Renal pelvis (tissue), 4 donors: ENCODE data around the gene EFCAB13. TPM values are rescaled to one million over a fixed set of nuclear protein-coding genes. Genes with fewer than 3 reads are reported as not detected.
A peak's percentile ranks its signal among the peaks of the same experiment; 100 is the strongest.

Experiments used
- DNase-seq: peaks from one replicate; pipeline ENCODE4 v3.0.0-alpha.2; 2013
- polyA plus RNA-seq, 3 donors: library from polyadenylated mRNA; unstranded; fragments of 120-200 nt; gene quantifications; one replicate each; pipeline ENCODE4 v1.2.1, GENCODE V29; 2013; ENCODE audit not compliant: insufficient read length in 3 of 3

EFCAB13 gene
- polyA plus RNA-seq, 3 donors = 4.2 to 14.3 (median 12.3) TPM

DNA sequence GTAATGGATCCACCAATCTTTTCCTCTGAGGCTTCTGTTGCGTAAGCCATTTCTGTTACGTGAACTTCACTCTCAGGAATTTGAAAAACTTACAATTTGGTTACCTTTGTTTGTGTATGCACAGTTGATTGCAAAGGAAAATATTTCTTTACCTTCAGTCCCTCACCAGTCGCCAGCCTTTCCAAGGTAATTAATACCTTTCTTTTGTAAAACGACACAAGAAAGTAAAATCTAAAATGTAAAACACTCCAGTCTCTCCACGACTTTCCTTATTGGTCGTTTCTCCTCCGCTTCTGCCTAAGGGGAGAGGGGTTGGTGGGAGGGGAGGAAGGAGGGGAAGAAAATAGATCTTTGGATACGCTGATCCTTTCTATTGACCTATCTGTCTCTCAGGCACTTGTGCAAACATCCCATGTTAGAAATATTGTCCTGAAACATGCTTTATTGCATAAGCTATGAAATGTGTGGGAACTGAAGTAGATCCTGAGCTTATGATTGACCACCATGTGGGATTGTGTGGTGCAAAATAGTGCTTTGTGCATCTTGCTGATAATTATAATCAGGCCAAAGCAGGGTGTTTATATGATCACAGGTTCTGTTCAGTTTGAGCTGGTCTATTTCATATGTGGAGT, 32.4 kb upstream of the EFCAB13 start:
- DNase-seq = no peak

DNA sequence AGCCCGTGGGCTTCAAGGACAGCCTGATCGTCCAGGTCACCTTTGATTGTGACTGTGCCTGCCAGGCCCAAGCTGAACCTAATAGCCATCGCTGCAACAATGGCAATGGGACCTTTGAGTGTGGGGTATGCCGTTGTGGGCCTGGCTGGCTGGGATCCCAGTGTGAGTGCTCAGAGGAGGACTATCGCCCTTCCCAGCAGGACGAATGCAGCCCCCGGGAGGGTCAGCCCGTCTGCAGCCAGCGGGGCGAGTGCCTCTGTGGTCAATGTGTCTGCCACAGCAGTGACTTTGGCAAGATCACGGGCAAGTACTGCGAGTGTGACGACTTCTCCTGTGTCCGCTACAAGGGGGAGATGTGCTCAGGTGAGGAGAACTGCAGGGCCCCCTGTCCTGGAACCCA, 31.5 kb upstream of the EFCAB13 start:
- no peak for DNase-seq

DNA sequence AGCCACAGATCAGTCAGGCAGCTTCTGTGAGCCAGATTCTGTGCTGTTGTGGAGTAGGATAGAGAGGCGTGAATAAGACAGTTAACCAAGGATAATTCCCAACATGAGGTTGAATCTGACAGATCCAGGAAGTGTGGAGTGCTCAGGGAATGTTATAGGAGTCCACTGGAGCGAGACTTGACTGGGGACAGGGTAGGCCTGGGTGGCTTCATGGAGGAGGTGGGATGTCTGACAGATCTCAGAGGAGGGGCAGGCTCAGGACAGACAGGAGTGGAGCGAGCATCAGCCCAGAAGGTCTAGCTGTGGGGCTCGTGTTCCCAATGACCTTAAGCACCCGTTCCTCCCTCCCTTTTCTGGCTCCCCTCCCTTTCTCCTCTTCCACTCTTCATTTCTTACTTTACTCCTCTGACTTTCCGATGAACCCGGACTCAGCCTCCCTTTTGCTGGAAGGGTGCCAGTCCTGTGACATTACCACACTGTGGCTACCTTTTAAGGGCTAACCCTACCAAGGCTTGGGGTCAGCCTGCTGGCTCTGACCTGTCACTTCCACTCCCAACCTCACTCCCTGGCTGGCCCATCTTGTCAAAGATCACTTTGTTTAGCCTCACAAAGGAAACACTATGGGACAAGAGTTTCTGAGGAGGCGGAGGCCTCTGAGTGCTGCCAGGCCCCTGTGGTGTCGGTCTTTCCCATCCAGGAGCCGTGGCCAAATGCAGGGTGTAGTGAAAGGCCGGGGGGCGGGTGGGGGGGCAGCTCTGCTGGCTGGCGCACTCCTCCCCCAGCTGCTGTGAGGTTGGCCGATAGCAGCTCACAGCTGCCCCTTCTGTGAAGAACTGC, 28.5 kb upstream of the EFCAB13 start:
- DNase-seq = no peak

DNA sequence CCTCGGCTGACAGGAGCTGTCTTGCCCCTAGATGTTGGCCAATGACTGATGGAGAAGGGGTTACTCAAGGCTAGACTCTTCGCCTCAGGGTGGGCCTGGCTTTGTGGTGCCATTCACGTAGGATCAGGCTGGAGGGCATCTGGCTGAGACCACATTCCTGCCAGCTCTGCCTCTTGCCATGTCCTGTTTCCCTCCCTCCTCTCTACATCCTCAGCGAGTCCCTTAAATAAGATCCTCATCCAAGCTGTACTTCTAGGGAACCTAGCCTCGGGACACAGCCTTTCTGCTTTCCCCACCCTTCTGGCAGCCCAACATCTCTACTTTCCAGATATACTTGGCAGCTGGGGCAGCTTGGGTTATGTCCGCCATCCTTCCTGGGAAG, 27.9 kb upstream of the EFCAB13 start:
- DNase-seq = no peak

DNA sequence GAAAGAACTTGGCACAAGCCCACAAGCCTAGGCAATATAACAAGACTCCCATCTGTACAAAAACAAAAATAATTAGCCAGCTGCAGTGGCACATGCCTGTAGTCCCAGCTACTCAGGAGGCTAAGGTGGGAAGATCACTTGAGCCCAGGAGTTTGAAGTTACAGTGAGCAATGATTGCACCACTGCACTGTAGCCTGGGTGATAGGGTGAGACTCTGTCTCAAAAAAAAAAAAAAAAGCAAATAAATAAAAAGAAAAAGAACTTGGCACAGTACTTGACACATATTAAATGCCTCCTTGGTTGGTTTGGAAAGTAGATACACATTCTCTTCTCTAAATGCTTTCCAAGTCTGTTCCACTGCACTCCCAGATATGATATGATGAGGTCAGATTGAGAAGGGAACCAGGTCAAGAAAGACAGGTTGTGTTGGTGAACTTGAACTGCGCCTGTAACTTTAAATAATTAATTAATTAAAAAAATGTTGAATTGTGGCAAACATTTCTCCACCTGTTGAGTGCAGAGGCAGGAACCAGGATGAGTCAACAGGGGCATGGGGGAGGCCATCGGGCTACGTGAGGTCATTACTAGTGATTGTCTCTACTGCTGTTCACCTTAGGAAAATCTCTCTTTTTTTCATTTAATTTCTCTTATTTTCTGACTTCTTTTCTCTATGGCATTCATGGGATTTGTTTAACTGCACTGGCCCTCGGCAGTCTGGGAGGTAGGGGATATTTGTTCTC, 25.9 kb upstream of the EFCAB13 start:
- no peak for DNase-seq

DNA sequence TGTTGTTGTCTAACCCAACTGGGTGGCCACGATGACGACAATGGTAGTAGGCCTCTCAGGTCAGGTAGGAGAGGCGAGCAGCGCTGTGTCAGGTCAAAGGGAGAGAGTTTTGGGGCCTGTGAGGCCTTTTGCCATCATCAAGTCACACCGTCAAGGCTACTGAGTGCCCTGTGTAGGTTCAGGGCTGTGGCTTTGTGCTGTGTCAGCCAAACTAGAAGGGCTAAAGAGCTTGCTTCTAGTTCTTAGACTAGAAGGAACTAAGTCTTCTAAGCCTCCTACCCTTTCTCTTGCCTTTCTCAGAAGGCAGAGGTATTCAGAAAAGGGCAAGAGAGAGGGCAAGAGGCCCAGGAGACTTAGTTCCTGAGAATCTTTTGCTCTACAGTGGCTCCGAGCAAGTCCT, 25.0 kb upstream of the EFCAB13 start:
- no peak for DNase-seq

DNA sequence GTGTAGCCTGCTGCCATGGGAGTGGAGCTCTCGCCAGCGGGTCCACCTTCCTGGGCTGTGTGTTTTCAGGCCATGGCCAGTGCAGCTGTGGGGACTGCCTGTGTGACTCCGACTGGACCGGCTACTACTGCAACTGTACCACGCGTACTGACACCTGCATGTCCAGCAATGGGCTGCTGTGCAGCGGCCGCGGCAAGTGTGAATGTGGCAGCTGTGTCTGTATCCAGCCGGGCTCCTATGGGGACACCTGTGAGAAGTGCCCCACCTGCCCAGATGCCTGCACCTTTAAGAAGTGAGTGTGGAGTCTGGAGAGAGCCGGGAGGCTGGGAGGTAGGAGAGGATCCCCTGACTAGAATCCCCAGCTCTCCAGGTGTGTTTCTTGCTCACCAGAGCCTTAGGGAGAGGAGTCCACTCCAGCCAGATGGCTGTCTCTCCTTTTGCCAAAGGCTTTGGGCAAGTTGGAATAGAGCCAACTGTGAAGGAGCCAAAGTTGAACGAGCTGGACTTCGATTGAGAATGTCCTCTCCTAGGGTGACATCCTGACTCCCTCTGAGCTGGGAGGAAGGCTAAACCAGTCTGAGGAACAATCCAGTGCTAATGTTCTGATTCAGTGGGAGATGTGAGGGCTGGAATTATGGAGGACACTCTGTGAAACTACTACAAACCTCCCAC, 24.4 kb upstream of the EFCAB13 start:
- no peak for DNase-seq

DNA sequence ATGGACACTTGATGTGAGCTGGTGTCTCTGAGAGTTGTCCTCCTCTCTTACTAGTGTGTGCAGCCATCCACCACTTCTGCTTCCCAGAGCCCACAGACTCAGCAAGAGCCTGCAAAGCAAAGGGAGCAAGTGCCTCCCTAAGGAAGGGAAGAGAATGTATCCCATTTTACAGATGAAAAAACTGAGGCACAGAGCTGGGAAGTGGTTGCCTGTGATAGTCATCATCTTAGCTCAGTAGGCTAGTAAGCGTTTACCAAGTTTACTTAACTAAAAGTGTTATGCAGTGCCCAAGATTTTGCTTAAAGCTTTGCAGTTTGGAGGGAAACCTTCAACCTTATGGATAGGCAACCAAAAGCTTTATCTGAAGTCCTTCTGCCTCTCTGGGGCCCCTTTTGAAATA, 23.0 kb upstream of the EFCAB13 start:
- DNase-seq = no peak

DNA sequence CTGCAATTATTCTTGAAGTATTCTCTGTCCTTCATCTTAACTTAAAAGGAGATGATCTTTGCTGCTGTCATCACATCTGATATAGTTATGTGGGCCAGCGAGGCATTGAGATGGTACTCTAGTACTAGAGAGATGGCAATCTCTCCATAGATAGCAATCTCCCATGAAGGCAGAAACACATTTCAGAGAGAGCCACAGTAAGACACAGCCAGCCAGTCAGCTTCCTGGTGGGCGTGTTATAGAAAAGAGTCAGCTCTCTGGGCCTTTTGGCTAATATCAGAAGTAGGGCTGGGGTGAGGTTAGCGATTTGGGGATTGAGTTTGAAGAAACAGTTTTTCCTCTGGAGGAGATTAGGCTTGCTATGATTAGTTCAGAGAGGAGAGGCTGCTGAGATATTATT, 22.6 kb upstream of the EFCAB13 start:
- DNase-seq = no peak

DNA sequence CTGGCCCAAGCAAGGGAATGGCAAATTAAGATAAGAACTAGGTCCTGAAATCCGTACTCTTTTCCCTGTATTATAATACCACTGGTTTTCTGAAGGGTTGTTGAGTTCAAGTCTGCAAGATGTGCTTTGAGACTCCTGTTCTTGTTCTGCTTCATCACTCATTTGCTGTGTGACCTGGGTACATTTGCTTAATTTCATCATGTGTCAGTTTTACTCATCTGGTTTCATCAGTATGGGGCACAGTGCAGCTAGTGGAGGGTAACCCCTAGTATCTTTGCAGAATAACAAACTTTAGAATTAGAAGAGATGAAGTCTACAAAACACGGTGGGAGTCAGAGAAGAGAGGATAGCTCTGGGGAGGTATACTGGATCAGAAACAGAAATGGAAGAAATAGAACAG, 21.9 kb upstream of the EFCAB13 start:
- DNase-seq = no peak

DNA sequence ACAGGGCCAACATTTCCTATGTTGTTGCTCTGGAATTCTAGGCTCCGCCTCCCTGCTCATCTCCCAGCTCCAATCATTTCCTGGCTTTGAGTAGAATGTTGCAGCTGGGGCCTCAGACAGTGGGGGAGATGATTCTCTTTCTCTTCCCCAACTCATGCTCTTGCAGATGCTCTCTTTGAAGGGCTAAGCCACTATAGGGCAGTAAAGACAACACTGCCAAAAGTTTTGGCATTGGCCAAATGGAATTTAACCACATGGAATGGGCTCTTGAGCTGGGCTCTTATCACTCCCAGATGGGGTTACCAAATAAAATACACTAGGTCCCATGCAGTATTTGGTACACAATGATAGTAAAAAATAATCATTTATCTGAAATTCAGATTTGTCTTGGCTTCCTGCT, 19.6 kb upstream of the EFCAB13 start:
- DNase-seq = no peak

DNA sequence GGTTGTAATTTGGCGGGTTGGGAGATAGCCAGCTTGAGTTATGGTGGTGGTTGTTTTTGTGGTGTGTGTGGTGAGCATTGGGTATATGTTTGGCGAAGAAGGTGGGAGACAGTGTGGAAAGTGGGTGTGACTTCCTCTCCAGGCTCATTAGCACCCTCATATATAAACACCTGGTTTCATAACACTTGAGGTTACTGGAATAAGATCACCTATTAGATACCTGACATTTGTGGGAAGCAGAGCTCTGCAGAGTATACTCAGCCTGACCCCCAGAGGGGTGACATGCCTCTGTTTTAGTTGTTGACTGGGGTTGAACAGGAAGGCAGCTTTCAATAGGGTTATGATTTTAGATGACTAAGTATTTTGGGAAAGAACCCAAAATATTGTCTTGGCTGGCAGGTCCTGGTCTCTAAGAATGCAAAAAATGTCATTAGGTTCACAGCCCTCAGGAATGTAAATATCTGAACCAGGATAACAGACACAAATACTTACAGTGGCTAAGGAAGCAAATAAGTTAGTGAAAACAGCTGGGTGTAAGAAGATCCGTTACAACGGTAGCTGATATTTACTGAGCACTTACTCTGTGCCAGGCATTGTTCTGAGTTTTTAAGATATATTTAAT, 18.3 kb upstream of the EFCAB13 start:
- no peak for DNase-seq

DNA sequence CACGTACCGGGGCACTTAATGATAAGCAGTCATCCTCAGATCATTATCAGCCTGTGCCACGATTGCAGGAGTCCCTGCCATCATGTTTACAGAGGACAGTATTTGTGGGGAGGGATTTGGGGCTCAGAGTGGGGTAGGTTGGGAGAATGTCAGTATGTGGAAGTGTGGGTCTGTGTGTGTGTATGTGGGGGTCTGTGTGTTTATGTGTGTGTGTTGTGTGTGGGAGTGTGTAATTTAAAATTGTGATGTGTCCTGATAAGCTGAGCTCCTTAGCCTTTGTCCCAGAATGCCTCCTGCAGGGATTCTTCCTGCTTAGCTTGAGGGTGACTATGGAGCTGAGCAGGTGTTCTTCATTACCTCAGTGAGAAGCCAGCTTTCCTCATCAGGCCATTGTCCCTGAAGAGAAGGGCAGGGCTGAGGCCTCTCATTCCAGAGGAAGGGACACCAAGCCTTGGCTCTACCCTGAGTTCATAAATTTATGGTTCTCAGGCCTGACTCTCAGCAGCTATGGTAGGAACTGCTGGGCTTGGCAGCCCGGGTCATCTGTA, 13.5 kb upstream of the EFCAB13 start:
- DNase-seq = no peak

DNA sequence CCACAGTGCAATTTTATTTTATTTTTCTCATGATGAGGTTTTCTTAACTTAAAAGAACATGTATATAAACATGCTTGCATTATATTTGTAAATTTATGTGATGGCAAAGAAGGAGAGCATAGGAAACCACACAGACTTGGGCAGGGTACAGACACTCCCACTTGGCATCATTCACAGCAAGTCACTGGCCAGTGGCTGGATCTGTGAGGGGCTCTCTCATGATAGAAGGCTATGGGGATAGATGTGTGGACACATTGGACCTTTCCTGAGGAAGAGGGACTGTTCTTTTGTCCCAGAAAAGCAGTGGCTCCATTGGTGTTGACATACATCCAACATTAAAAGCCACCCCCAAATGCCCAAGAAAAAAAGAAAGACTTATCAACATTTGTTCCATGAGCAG, 12.3 kb upstream of the EFCAB13 start:
- no peak for DNase-seq

DNA sequence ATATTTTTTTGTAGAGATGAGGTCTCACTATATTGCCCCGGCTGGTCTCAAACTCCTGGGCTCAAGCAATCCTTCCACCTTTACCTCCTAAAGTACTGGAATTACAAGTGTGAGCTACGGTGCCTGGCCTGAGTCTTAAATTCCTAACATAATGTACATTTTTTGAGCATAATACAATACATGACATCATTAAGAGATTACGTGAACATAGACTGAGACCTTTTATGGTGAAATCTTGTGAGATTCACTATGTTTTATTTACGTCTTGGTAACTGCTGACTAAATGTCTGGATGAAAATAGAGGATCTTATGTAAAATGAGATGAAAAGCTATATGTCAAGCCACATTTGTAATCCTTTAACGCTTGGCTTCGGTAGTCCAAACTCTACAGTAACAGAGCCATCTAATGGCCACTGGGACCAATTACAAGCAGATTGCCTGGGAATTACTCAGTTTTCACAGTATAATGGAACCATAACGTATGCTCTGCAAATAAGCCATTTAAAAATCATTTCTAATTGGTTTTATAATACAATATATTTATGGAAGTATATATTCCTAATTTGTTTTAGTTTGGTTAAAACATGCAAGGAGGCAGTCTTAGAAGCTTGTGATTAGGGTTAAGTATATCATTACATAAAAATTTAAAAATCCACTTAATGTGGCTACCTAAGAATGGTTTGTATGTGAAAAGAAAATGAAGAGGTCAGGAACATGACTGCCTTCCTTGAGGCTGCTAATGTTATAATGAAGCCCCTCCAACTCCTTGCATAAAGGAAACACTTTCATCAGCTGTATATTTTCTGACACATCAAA, 8.1 kb upstream of the EFCAB13 start:
- DNase-seq = peak; percentile 57

DNA sequence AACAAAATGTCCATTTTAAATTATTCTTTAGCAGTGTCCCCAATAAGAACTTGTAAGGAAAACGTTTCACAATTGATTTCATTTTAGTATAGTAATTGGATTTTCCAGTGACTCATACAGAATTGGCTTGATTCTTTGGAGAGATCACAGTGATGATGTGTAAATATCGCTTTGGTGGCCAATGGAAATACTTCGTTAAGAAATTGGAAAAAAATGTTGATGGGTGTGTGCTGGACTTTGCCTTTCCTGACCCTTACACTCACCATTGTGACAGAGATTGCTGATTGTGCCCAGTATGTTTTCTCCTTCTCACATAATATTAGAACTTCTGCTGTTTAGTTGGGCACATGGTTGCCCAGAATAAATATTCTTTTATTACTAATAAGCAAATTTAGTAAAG, 7.4 kb upstream of the EFCAB13 start:
- no peak for DNase-seq

DNA sequence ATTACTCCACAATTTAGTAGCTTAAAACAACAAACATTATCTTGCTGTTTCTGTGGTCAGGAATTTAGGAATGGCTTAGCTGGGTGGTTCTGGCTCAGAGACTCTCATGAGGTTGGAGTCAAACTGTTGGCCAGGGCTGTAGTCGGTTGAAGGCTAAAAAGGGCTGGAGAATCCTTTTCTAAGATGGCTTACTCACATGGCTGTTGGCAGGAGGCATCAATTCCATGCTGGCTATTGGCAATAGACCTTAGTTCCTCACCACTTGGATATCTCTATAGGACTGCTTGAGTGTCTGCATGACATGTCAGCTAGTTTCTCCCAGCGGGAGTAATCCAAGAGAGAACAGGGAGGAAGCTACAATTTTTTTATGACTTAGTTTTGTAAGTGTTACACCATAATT, 6.6 kb upstream of the EFCAB13 start:
- DNase-seq = no peak

DNA sequence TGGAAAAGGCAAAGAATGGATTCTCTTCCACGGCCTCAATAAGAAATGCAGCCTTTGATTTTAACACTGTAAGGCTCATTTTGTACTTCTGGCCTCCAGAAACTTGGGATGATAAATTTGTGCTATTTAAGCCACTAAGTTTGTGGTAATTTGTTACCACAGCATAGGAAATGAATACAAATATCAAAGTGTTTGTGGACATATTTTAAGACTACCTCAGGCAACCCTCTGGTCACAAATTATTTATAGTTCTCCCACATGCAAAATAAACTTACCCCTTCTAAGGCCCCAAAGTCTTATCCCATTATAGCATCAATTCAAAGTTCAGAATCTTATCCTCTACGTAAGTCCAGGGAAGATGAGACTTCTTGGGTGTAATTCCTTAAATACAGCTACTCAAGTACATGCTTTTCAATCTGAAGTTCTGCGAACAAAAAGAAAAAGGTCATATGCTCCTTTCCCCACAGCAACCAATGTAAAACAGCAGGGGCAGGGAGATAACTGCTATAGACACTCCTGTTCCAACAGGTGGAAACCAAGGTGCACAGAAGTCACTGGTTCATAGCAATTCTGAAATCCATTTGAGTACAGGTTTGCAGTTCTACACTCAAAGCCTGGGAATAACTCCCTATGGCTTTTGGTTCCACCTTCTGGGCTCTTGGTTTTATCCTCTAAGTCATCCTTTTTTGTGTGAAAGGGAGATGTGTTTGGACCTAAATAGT, 5.4 kb upstream of the EFCAB13 start:
- no peak for DNase-seq

DNA sequence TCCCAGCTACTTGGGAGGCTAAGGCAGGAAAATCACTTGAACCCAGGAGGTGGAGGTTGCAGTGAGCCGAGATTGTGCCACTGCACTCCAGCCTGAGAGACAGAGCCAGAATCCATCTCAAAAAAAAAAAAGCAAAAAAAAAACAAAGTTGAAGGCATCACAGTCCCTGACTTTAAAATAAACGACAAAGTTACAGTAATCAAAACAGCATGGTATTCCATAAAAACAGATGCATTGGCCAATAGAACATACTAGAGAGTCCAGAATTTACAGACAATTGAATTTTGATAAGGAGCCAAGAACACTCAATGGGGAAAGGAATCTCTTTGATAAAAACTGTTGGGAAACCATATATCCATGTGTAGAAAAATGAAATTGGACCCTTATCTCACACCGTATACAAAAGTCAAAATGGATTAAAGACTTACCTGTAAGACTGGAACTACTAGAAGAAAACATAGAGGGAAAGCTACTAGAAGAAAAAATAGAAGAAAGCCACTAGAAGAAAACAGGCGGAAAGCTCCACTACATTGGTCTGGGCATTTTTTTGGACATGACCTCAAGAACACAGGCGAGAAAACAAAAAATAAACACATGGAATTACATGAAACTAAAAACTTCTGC, 2.8 kb upstream of the EFCAB13 start:
- no peak for DNase-seq
